ENCODE data around the gene CCDC6. TPM values are rescaled to one million over a fixed set of nuclear protein-coding genes. Genes with fewer than 3 reads are reported as not detected.

Gene CCDC6
- polyA plus RNA-seq, 1 donor (not counting 4 experiments of a cell fraction or from before 2014, with no cell fraction given): 46.5 TPM

DNA sequence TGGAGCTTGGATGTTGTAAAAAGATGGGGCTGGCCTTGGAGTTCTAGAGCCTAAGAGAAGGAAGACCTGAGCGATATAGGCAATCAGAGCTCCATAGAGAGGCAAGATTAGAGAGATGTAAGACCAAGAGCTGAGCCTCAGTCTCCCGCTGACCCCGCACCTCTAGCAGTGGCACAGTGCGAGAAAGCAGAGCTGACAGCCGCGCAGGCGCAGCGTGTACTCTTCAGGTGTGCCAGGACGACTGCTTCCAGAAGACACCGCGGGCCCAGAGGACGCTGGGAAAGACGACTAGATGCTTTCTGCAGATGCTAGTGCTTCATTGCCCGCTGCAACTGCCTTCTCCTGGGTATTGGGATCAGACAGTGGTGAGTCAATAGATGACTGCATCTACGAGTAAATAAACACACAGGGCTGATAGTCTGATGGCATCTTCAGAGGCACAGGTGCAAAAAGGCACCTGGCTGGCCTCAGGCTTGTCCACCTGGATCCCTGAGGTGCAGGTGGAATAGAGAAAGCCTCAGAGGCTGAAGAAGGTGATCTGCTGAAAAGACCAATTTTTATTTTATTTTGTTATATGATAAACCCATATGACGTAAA is 38.1 kb upstream of the CCDC6 start:
- no peak for FAIRE-seq
- no peaks in the 10 kb centered on the region for H3K4me1 ChIP-seq (ENCODE audit: control insufficient read depth, extremely low read depth, insufficient read depth, low read length)
- dilution Hi-C loops (cut with MboI; ENCODE audit: extremely low pct_ligation_motif_present, low sequenced_read_pairs): no loop called here
- H3K27ac ChIP-seq (ENCODE audit: control insufficient read depth, insufficient read depth, low read length): no peak overlapping the region
- no peaks in the 10 kb centered on the region for H3K9me1 ChIP-seq (ENCODE audit: control insufficient read depth, extremely low read depth, insufficient read depth, low read length)
- DNase-seq (ENCODE audit: low read depth, low spot score): no peak
- no peak overlapping the region for H2AFZ ChIP-seq (ENCODE audit: control insufficient read depth, low read length)
- no peak overlapping the region for H3K4me3 ChIP-seq (ENCODE audit: control insufficient read depth in 2 of 3, extremely low read depth in 1 of 3, insufficient read depth in 2 of 3, low read depth in 1 of 3, low read length in 3 of 3)
- no peak for TF ChIP-seq EZH2 (IDR thresholded peaks at IDR 0.05; ENCODE audit: low read length)
- H3K9me3 ChIP-seq (ENCODE audit: control insufficient read depth, low read depth, low read length): no peaks in the 10 kb centered on the region
- no peaks in the 10 kb centered on the region for H3K79me2 ChIP-seq (ENCODE audit: control insufficient read depth, insufficient read depth, low read length)
- H4K20me1 ChIP-seq (ENCODE audit: control insufficient read depth, extremely low read depth, insufficient read depth, low read length): no peaks in the 10 kb centered on the region
- no peak overlapping the region for H3K9ac ChIP-seq (ENCODE audit: control insufficient read depth, extremely low read depth, insufficient read depth, low read length)
- no peaks in the 10 kb centered on the region for H3K27me3 ChIP-seq (ENCODE audit: control insufficient read depth, extremely low read depth, insufficient read depth, low read length)
- no peaks in the 10 kb centered on the region for H3K36me3 ChIP-seq (ENCODE audit: control insufficient read depth in 2 of 2, extremely low read depth in 1 of 2, insufficient read depth in 2 of 2, low read length in 2 of 2)
- no peak overlapping the region for H3K4me2 ChIP-seq (ENCODE audit: control insufficient read depth, extremely low read depth, insufficient read depth, low read depth, low read length)

DNA sequence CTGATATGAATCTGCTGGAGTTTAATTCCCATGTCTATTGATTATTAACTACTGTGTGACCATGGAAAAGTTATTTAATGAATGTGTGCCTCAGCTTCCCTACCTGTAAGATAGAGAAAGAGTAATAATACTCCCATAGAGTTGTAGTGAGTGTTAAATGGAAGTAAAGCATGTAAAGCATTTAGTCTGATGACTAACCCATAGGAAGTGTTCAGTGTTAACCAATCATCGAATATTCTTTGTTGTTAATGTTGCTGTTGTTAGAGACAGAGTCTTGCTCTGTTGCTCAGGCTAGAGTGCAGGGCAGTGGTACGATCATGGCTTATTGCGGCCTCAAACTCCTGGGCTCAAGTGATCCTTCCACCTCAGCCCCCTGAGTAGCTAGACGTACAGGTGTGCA is 36.2 kb upstream of the CCDC6 start:
- no peak for FAIRE-seq
- Histone ChIP-seq H2AFZ (ENCODE audit: control insufficient read depth, low read length) (no peak overlapping the region), H4K20me1 (ENCODE audit: control insufficient read depth, extremely low read depth, insufficient read depth, low read length) (no peaks in the 10 kb centered on the region), H3K4me1 (ENCODE audit: control insufficient read depth, extremely low read depth, insufficient read depth, low read length) (no peaks in the 10 kb centered on the region), H3K36me3 (ENCODE audit: control insufficient read depth in 2 of 2, extremely low read depth in 1 of 2, insufficient read depth in 2 of 2, low read length in 2 of 2) (no peaks in the 10 kb centered on the region), H3K27ac (ENCODE audit: control insufficient read depth, insufficient read depth, low read length) (no peak overlapping the region), H3K79me2 (ENCODE audit: control insufficient read depth, insufficient read depth, low read length) (no peaks in the 10 kb centered on the region), H3K4me3 (ENCODE audit: control insufficient read depth in 2 of 3, extremely low read depth in 1 of 3, insufficient read depth in 2 of 3, low read depth in 1 of 3, low read length in 3 of 3) (no peak overlapping the region), H3K27me3 (ENCODE audit: control insufficient read depth, extremely low read depth, insufficient read depth, low read length) (no peaks in the 10 kb centered on the region), H3K4me2 (ENCODE audit: control insufficient read depth, extremely low read depth, insufficient read depth, low read depth, low read length) (no peak overlapping the region), H3K9ac (ENCODE audit: control insufficient read depth, extremely low read depth, insufficient read depth, low read length) (no peak overlapping the region), H3K9me1 (ENCODE audit: control insufficient read depth, extremely low read depth, insufficient read depth, low read length) (no peaks in the 10 kb centered on the region), H3K9me3 (ENCODE audit: control insufficient read depth, low read depth, low read length) (no peaks in the 10 kb centered on the region)
- no peak for DNase-seq (ENCODE audit: low read depth, low spot score)
- TF ChIP-seq EZH2 (IDR thresholded peaks at IDR 0.05; ENCODE audit: low read length) (no peak), CTCF (optimal IDR thresholded peaks at IDR 0.05 in 1 of 3, IDR thresholded peaks at IDR 0.05 in 1 of 3, conservative IDR thresholded peaks at IDR 0.05 in 1 of 3; ENCODE audit: extremely low read depth in 1 of 3, insufficient read depth in 2 of 3, low read length in 3 of 3) (no peak)
- dilution Hi-C loops (cut with MboI; ENCODE audit: extremely low pct_ligation_motif_present, low sequenced_read_pairs): no loop called here

- H3K9me3 ChIP-seq (ENCODE audit: control insufficient read depth, low read depth, low read length): no peaks in the 10 kb centered on the region
- no peak overlapping the region for H3K27ac ChIP-seq (ENCODE audit: control insufficient read depth, insufficient read depth, low read length)
- no peaks in the 10 kb centered on the region for H3K36me3 ChIP-seq (ENCODE audit: control insufficient read depth in 2 of 2, extremely low read depth in 1 of 2, insufficient read depth in 2 of 2, low read length in 2 of 2)
- H3K9ac ChIP-seq (ENCODE audit: control insufficient read depth, extremely low read depth, insufficient read depth, low read length): no peak overlapping the region
- TF ChIP-seq CTCF (optimal IDR thresholded peaks at IDR 0.05 in 1 of 3, IDR thresholded peaks at IDR 0.05 in 1 of 3, conservative IDR thresholded peaks at IDR 0.05 in 1 of 3; ENCODE audit: extremely low read depth in 1 of 3, insufficient read depth in 2 of 3, low read length in 3 of 3) (no peak), EZH2 (IDR thresholded peaks at IDR 0.05; ENCODE audit: low read length) (no peak)
- H2AFZ ChIP-seq (ENCODE audit: control insufficient read depth, low read length): no peak overlapping the region
- no peak overlapping the region for H3K4me3 ChIP-seq (ENCODE audit: control insufficient read depth in 2 of 3, extremely low read depth in 1 of 3, insufficient read depth in 2 of 3, low read depth in 1 of 3, low read length in 3 of 3)
- no peak for DNase-seq (ENCODE audit: low read depth, low spot score)
- no peaks in the 10 kb centered on the region for H3K9me1 ChIP-seq (ENCODE audit: control insufficient read depth, extremely low read depth, insufficient read depth, low read length)
- H3K27me3 ChIP-seq (ENCODE audit: control insufficient read depth, extremely low read depth, insufficient read depth, low read length): no peaks in the 10 kb centered on the region
- dilution Hi-C loops (cut with MboI; ENCODE audit: extremely low pct_ligation_motif_present, low sequenced_read_pairs): no loop called here
- no peaks in the 10 kb centered on the region for H3K4me1 ChIP-seq (ENCODE audit: control insufficient read depth, extremely low read depth, insufficient read depth, low read length)
- FAIRE-seq: no peak
- H3K4me2 ChIP-seq (ENCODE audit: control insufficient read depth, extremely low read depth, insufficient read depth, low read depth, low read length): no peak overlapping the region
- no peaks in the 10 kb centered on the region for H3K79me2 ChIP-seq (ENCODE audit: control insufficient read depth, insufficient read depth, low read length)
- H4K20me1 ChIP-seq (ENCODE audit: control insufficient read depth, extremely low read depth, insufficient read depth, low read length): no peaks in the 10 kb centered on the region
Measured at GRCh38 chr10:59937720-59938119, 31.4 kb upstream of the CCDC6 start.

Data from keratinocyte (primary cell).